ENCODE data around the gene LYL1.

- TF ChIP-seq CTCF (IDR thresholded peaks at IDR 0.05), result no peak
- no peak for TF ChIP-seq SIN3A (IDR thresholded peaks at IDR 0.05; ENCODE audit: borderline replicate concordance, insufficient read depth, low read depth, low read length)
- TF ChIP-seq TCF7L2 (IDR thresholded peaks at IDR 0.05; ENCODE audit: low read depth, low read length), result no peak
These were observed 24.4 kb upstream of the LYL1 start for GRCh38 chr19:13127051-13127450.
